Epithelial cell of esophagus (primary cell): Measurements from ENCODE around the gene RBL2.

Experiments used
- DNase-seq: peaks from one replicate; pipeline ENCODE4 v3.0.0; 2010; ENCODE audit warnings: low read depth
- H3K4me3 ChIP-seq: 2 replicates; pipeline ENCODE4 v1.5.1; 2011; ENCODE audit warnings: mild to moderate bottlenecking, low read length, control low read depth
- CTCF ChIP-seq: IDR thresholded peaks from 2 replicates; pipeline ENCODE4 v1.5.1; 2011; ENCODE audit warnings: low read depth, mild to moderate bottlenecking, low read length, control low read depth, inconsistent platforms; ENCODE audit not compliant: insufficient read depth; ENCODE audit errors: missing control alignments

RBL2 gene

DNA sequence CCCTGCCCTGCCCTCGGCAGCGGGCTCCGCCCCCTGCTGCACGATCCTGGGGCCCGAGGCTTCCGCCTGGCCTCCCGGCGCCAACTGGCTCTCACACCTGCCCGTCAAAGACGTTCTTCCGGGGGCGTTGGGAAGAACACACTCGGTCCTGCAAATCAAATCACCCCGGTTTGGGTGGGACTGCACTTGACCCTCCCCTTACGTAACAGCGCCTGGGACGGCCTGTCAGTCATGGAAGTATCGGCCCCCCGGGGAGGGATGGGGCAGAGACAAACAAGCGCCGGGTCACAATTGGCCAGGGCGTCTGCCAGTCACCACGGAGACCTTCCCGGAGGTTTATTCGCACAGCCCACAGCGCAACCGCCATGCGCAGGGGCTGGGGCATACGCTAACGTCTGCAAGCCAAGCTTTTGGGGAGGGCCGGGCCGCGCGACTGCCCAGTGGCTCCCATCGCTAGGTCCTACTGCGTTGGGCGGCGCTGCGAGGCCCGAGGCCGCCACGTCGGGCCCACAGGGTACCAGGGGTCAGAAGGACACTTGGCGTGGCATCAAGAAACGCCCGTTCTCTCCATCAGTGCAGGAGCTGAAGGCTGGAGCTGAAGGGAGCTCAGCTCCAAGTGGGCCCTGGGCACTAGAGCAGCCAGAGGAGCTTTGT, 69.1 kb downstream of the RBL2 start:
- TF ChIP-seq CTCF = no peak
- peak; percentile 100 for DNase-seq
- H3K4me3 ChIP-seq = peak overlapping the region; percentile 65

- DNase-seq = no peak
- TF ChIP-seq CTCF = no peak
- peak overlapping the region; percentile 65 for H3K4me3 ChIP-seq
Measured at GRCh38 chr16:53503991-53504663, 69.9 kb downstream of the RBL2 start.

GRCh38 chr16:53504665-53505064, 70.4 kb downstream of the RBL2 start:
- H3K4me3 ChIP-seq = no peak overlapping the region
- DNase-seq = peak; percentile 46
- no peak for TF ChIP-seq CTCF

- no peak for TF ChIP-seq CTCF
- no peak for DNase-seq
- no peak overlapping the region for H3K4me3 ChIP-seq
Measured at GRCh38 chr16:53506254-53506653, 72.0 kb downstream of the RBL2 start.

DNA sequence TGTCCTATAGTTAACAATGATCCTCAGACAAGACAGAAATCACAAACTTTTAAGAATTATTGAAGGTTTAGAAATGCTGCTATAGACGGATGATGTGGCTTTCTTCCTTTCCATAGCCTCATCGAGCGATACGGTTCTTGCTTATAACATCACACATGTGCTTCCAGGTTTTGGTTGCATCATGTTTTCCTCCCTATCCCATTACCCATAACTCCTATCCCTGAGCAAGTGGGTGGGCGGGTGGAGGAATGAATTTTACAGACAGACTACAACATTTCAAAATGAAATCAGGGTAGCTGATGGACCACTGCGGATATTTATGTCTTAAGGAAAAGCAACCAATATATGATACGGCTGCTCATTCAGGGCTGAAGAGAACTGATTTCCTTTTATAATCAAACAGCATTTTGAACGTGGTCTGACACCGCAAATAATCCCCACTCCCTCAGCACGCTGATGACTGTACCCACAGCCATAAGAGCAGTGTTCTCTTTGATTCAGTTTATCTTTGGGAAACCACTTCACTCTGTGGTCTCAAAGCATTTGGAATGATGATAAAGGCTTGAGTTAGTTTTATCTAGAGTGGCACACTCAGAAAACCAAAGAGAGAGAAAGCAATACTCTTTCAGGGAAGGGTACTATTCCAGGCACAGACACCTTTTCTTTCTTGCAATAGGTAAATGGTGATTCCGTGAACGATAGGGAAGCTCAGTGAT, 73.4 kb downstream of the RBL2 start:
- no peak overlapping the region for H3K4me3 ChIP-seq
- TF ChIP-seq CTCF = no peak
- DNase-seq = no peak

DNA sequence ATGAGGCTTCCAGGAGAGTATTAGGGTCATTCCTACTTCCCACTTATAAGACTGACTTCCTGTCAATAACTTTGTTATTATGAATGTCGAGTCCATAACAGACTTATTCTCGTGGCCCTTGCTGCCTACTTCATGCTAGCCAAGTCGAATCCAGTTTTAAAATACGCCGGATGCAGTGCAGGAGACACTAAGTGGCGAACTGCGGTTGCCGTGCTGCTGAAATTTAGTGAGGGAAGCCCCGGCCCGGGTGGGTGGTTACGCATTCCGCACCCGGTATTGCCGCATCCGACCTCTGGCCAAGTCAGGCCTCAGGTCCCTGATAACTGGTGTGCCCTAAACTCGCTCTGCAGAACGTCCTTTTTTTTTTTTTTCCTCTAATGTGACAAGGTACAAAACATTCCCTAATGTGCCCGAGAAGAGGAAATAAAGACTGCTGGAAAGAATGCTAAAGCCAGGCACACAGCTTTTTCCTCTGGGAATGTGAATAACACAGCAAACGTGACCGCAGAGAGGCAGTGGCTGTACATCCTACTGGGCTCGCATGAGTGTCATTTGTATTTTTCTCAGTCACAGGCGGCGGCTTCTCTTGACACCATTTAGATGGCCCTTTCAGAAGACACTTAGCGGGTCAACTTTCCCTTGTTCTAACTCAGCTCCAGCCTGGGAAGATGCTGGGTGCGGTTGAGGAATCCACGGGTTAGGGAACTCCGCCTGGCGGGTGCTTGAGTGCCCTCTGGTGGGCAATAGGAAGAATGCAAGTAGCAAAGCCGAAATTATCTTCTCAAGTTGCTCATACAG, 75.8 kb downstream of the RBL2 start:
- DNase-seq = peak; percentile 66
- TF ChIP-seq CTCF = peak; percentile 96
- no peak overlapping the region for H3K4me3 ChIP-seq
